H54 (cell line): ENCODE results near the gene ACAA2.
"Not testable (repeated sequence)": the region's sequence is repeated elsewhere in the genome, so short reads cannot be mapped to it uniquely, and the experiment has no call there.

Experiments
- DNase-seq: peaks from one replicate; pipeline ENCODE4 v3.0.0; 2011; ENCODE audit warnings: low spot score, mixed read lengths; ENCODE audit not compliant: insufficient read length
- FAIRE-seq: peaks from 3 replicates; lab custom pipeline; 2011; peaks lifted over from hg19 to GRCh38; lab: Jason Lieb, UNC
- POLR2A ChIP-seq: IDR thresholded peaks from 2 replicates; pipeline ENCODE4 v1.6.1; 2011; ENCODE audit warnings: low read depth, mild to moderate bottlenecking, low read length

ACAA2 gene

GRCh38 chr18:49839012-49839411, 25.7 kb upstream of the ACAA2 start:
- no peak for TF ChIP-seq POLR2A
- DNase-seq (peak; percentile 38), FAIRE-seq (peak; percentile 80)

GRCh38 chr18:49838381-49838780, 25.0 kb upstream of the ACAA2 start:
- DNase-seq (no peak), FAIRE-seq (no peak)
- no peak for TF ChIP-seq POLR2A

- FAIRE-seq (no peak), DNase-seq (no peak)
- no peak for TF ChIP-seq POLR2A
These were observed 24.6 kb upstream of the ACAA2 start for GRCh38 chr18:49837889-49838288.

GRCh38 chr18:49837316-49837835, 24.0 kb upstream of the ACAA2 start:
- not testable (repeated sequence) for FAIRE-seq

GRCh38 chr18:49835405-49835804, 22.1 kb upstream of the ACAA2 start:
- TF ChIP-seq POLR2A = no peak
- no peak for FAIRE-seq
- DNase-seq = no peak

More at GRCh38 chr18:49837316-49837835, 24.0 kb upstream of the ACAA2 start:
- DNase-seq = not testable (repeated sequence)

- no peak for FAIRE-seq
- no peak for TF ChIP-seq POLR2A
- DNase-seq = no peak
These were observed 20.9 kb upstream of the ACAA2 start for GRCh38 chr18:49834258-49834657.

GRCh38 chr18:49833814-49834213, 20.5 kb upstream of the ACAA2 start:
- no peak for DNase-seq
- TF ChIP-seq POLR2A = no peak
- no peak for FAIRE-seq

- no peak for TF ChIP-seq POLR2A
- FAIRE-seq (no peak), DNase-seq (no peak)
These were observed 18.9 kb upstream of the ACAA2 start for GRCh38 chr18:49832221-49832647.

- no peak for TF ChIP-seq POLR2A
- FAIRE-seq (no peak), DNase-seq (no peak)
These were observed 14.7 kb upstream of the ACAA2 start for GRCh38 chr18:49827996-49828395.

GRCh38 chr18:49819823-49820671, 6.7 kb upstream of the ACAA2 start:
- FAIRE-seq = no peak
- TF ChIP-seq POLR2A = no peak

GRCh38 chr18:49819071-49819662, 5.8 kb upstream of the ACAA2 start:
- no peak for TF ChIP-seq POLR2A
- DNase-seq (no peak), FAIRE-seq (no peak)

More at GRCh38 chr18:49819823-49820671, 6.7 kb upstream of the ACAA2 start:
- no peak for DNase-seq

GRCh38 chr18:49817947-49818346, 4.6 kb upstream of the ACAA2 start:
- FAIRE-seq (no peak), DNase-seq (no peak)
- TF ChIP-seq POLR2A = no peak

GRCh38 chr18:49815927-49816326, 2.6 kb upstream of the ACAA2 start:
- DNase-seq = no peak
- FAIRE-seq = no peak
- TF ChIP-seq POLR2A = no peak

- no peak; the same call in 1 of the 2 replicates for TF ChIP-seq POLR2A
- DNase-seq (peak; percentile 20), FAIRE-seq (no peak)
These were observed 790 bp upstream of the ACAA2 start for GRCh38 chr18:49814147-49814499.

GRCh38 chr18:49813069-49813318, 339 bp downstream of the ACAA2 start:
- no peak for FAIRE-seq
- no peak for DNase-seq

More at GRCh38 chr18:49813069-49813318, 339 bp downstream of the ACAA2 start:
- TF ChIP-seq POLR2A = no peak
